A673 (cell line): ENCODE results near the gene DNAH8.

ENCODE experiments used
- CTCF ChIP-seq: fragments of 300-800, 200-600 bp; sonication (generic); conservative IDR thresholded peaks from 2 replicates; pipeline ENCODE4 v1.5.1; 2017; ENCODE audit warnings: low read depth, mild to moderate bottlenecking, antibody characterized with exemption, low read length, moderate library complexity, mixed read lengths
- EZH2 ChIP-seq: fragments of 200-600 bp; sonication (generic); IDR thresholded peaks from 2 replicates; pipeline ENCODE4 v1.6.1; 2017; ENCODE audit warnings: borderline replicate concordance, low read depth, mild to moderate bottlenecking, mixed read lengths, antibody characterized with exemption, low read length; ENCODE audit not compliant: poor library complexity, severe bottlenecking

- TF ChIP-seq CTCF: no peak
- TF ChIP-seq EZH2: no peak
These were observed 60.0 kb downstream of the DNAH8 start for GRCh38 chr6:38774929-38775707.
